HPDE6-E6E7 (cell line): ENCODE data around the gene LMX1B.
"Not testable (repeated sequence)": the region's sequence is repeated elsewhere in the genome, so short reads cannot be mapped to it uniquely, and the experiment has no call there.

ENCODE experiments used
- DNase-seq: peaks from one replicate; pipeline ENCODE4 v3.0.0; 2011; ENCODE audit warnings: missing footprints; ENCODE audit errors: extremely low spot score

LMX1B gene

DNA sequence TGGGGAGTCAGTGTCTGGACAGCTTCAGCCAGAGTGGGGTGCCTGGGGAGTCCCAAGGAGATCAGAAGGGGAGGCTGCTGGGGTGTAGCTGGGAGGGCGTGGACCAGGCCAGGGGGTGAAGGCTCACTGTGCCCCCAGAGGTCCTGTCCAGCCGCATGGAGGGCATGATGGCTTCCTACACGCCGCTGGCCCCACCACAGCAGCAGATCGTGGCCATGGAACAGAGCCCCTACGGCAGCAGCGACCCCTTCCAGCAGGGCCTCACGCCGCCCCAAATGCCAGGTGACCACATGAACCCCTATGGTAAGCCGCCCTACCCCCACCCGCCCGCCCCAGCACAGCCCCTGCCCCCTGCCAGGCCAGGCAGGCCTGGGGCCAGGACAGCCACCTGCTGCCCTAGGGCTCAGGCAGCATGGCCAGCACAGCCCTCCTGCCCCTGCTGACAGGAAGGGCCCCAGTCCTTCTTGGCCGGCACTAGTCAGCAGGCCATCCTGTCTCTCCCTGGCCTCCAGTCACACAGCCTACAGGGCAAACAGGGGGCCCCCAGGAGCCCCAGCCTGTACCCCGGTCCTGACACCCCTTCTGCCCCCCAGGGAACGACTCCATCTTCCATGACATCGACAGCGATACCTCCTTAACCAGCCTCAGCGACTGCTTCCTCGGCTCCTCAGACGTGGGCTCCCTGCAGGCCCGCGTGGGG is 82.1 kb downstream of the LMX1B start:
- no peak for DNase-seq

DNA sequence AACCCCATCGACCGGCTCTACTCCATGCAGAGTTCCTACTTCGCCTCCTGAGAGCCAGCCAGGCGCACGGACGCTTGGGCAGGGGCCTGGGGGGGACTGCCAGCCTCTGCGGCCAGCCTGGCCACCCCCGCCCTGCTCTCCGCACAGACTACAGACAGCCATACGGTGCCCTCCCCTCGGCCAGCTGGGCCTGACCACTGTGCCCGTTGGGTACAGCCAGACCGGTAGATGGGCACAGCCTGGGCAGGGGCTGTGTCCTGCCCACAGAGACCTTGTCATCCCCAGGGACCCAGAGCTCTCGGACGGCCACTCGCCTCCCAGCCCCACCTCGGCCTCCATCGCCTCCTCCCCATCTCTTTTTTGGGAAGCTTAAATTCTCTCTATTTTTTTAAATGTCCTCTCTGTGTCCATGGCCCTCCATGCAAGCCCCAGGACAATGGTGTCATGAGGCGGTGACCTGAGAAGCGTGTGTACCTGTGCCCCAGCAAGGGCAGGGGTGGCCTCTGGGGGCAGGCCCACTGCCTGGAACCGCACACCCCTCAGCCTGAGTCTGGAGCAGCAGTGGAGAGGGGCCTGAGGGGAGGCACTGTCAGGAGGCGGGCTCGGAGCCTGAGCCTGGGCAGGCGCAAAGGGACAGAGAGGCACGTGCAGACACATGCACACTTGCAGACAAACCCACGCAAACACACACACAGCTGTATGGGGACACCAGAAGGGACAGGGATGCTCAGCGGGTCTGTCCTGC is 82.8 kb downstream of the LMX1B start:
- no peak for DNase-seq

DNA sequence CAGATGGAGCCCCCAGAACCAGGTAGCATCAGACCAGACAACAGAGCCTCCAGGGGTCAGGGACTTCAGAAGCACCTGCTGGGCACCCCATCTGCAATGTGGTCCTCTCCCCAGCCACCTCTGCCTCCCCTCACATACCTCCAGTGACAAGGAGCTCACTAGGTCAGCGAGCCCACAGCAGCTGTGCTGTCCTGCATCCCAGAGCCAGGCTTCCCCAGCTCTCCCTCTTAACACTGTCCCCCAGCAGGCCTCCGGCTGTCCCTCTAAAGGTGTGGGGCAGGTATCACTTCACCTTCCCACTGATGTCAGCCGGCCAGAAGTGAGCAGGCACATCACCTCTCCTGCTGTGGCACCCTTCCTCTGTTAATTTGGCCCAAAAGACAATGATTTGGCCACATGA is 83.6 kb downstream of the LMX1B start:
- DNase-seq, result no peak

DNA sequence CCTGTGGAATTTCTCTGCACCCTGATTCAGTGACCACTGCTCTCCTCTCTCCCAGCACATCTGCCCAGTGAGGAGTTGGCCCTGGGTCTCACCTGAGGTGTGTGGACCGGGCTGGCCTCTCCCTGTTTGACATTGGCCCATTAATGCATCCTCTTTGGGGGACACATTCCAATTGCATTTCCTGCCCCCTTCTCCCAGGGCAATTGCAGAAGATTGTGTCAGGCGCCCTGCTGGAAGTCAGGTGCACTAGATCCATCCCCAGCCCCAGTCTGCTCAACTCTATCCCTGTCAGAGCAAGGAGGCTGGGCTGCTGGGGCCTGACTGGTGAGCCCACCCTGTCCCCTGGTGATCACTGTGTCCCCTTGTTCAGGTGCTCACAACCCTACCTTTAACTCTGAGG is 84.5 kb downstream of the LMX1B start:
- DNase-seq, result no peak

DNA sequence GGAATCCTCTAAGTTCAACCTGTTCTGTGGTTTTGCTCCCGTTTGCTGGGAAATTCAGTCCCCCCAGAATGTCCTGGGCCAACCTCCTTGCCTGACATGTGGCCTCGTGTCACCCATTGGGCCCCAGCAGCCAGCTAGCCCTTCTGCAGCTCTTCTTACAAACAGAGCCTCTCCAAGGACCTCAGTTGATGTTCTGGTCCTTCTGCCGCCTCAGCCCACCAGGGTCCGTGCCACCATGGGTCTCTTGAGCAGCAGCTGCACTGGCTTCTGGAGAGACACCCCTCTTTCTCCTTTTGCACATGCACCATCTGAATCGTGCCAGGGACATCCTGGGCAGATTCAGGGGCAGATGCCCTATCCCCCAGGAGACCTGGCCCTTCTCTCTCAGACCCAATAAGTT is 85.0 kb downstream of the LMX1B start:
- DNase-seq, result no peak

DNA sequence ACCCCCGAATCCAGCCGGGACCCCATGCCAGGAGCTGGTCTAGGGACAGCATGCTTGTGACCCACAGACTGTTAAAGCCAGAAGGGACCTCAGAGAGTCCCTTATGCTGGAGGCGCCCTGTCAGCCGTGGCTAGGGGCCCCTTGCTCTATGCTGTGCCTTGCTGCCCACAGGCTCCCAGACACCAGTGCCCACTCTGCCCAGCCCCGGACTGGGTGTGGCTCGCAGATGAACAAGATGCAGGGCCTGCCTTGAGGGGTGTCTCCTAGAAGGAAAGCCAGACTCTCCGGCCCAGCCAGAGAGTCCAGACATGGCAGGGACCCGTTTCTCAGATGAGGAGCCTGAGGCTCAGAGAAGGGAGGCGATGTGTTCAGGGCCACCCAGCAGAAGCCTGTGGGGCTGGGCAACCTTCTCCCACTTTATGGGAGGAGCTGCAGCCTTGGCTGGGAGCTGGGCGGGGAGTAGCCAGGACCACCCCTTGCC is 85.7 kb downstream of the LMX1B start:
- no peak for DNase-seq

DNA sequence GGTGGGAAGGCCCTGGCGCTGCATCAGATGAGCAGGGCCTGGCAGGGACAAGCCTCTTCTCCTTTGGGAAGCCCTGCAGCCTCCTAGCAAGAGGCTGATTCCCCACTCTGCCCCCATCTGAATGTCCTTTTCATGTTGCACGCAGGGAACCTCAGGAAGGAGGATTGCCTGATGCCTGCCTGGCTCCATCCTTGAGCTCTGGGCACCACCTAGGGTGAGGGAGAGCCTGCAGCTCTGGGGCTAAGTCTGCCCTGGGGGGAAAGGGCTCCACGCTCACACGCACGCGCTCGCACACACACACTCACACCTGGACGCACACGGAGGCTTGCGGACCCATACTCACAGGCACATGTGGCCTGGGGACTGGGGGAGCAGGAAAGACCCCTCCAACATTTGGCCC is 86.6 kb downstream of the LMX1B start:
- no peak for DNase-seq

DNA sequence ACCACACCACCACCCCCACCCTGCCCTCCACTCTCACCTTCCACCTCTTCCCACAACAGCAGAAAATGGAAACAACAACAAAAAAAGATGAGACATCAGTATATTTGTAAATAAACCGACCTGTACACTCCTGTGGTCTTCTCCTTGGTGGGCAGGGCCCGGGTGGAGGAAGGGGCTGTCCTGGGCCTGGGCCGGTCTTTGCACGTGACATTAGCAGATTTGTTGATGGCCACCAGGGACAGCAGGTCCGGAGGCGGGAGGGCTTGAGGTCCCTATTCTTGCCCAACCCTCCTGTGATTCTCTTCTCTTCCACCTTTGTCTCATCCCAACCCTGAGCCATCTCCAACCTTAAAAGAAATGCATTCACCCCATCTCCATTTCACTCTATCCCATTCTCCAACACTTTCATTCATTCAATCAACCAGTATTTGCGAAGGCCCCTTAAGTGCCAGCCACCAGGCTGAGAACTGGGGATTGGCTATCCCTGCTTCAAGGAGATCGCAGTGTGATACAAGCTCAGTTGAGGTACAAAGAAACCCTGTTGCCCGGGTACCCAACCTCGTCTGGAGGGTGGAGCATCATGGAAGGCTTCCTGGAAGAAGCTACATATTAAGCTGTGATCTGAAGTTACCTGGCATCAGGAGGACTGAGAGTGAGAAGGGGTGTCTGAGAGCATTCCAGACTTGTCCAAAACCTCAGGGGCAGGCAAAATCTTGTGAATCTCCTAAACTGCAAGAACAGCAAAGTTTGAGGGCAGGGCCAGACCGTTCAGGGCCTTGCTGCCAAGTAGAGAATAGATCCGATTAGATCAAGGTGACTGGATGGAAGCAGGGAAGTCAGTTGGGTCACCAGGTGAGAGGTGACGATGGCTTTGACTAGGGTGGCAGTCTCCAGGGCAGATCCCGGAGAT is 87.4 kb downstream of the LMX1B start:
- no peak for DNase-seq

DNA sequence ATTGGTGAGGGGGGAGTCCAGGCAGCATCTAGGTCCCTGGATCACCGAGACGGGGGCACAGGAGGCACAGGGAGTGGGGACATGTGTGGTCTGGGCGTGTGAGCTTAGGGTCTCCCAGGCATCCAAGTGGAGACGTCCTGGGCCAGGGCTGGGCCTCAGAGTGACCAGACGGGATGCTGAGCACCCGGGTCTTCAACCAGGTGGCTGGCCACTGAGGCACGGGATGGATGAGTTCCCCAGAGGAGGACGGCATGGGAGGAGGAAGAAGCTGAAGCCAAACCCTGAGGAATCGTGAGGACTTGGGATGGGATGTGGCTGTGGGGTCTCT is 88.0 kb downstream of the LMX1B start:
- DNase-seq, result no peak

DNA sequence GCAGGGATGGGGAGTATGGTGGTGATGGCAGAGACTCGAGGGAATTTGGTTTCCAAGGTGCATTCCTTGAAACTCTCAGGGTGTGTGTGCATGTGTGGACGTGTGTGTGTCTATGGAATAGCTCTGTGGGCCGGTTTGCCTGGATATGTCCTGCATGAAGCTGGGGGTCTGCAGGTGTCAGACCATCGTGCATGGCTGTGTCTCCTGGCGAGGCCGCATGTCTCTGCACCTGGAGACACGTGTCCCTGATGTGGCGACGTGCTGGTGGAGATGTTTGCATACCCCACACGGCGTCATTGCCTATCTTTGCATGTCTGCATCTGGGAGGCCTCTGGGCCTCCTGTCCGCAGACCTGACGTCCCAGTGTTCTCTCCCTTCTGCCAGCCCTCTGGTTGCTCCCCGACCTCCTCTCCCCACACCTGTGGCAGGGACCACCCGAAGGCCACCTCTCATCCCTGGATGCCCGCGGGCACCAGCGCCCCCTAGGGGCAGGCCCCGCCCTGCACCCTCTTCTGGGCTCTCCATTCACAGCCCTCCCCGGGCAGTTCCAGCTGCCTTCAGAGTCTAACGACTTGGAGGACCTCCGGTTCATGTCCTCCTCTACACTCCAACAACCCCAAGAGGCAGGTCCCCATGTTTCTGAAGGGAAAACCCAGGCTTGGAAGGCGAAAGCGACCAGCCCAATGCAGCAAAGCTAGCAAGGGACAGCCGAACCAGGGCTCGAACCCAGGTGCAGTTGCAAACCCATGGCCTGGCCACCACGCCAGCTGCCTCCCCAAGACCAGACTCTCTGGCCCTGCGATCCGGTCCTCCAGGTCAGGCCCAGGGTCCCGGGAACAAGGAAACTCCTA is 88.6 kb downstream of the LMX1B start:
- DNase-seq, result no peak

DNA sequence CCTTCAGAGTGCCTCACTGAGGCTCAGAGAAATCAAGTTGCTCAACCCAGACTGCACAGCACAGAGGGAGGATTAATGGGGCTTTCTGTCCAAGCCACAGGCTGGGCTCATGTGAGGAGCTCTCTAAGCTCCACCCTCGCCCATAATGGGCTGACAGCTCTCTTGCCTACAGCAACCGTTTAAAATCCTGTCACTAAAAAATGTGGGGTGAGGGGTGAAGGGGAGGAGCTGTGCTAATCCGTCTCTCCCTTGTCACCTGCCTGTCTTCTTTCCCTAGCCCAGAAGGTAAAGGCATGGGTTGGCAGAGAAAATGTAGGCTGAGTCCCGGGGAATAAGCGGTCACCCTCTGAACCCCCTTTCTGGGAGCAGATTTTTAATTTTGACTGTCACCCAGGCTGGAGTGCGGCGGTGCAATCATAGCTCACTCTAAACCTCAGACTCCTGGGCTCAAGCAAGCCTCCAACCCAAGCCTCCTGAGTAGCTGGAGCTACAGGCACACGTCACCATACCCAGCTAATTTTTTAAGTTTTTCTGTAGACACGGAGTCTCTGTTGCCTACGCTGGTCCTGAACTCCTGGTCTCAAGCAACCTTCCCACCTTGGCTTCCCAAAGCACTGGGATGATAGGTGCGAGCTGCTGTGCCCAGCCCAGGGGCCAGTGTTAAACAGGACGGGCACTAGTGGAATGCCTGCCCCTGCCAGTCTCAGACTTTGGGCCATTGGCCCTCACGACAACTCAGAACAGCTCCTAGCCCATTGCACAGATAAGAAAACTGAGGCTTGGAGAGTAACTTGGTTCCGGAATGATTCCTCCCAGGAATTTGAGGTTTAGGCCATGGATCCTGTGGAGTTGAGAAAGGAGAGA is 89.5 kb downstream of the LMX1B start:
- DNase-seq, result no peak

DNA sequence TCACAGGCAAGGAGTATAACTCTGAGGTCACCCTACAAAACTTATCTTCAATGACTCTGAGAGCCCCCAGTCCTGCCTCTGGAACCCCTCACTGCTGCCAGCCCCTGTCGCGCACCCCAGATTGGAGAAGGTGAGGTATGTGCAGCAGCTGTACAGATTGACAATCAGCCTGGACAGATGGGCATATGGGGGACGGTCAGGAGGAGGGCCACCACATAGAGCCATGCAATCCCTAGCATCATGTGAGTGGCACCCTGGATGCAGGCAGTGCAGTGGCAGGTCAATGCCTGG is 90.1 kb downstream of the LMX1B start:
- no peak for DNase-seq

DNA sequence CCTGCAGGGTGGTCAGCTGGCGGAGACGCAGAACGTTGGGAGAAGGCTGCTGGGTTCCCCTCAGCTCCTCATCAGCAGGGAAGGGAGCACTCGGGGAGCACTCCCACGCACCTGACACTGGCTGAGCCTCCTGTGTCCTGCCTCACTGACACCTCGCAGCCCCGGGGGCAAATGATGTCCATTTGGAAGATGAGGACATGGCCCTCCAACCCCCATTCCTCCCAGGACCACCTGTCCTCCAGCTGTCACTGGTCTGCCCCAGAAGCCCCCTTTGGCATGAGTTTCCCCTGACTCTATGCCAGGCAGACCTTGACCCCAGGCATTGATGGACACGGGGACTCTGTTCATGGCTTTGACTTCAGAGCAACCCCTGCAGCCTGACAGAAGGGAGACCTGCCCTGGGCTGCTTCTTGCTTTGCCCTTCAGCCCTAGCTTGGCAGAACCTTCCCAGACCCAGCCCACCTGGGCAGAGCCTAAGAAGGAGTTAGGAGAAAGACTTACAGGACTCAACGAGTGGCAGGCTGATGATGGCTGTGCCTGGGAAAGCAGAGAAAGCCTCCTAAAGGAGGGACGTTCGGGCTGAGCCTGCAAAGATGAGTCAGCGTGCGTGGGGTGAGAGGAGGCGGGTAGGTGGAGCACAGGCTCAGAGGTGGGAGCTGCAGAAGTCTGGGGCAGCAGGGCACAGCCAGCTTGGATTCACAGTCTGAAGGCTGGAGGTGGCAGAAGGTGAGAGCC is 90.6 kb downstream of the LMX1B start:
- peak; percentile 88 for DNase-seq

DNA sequence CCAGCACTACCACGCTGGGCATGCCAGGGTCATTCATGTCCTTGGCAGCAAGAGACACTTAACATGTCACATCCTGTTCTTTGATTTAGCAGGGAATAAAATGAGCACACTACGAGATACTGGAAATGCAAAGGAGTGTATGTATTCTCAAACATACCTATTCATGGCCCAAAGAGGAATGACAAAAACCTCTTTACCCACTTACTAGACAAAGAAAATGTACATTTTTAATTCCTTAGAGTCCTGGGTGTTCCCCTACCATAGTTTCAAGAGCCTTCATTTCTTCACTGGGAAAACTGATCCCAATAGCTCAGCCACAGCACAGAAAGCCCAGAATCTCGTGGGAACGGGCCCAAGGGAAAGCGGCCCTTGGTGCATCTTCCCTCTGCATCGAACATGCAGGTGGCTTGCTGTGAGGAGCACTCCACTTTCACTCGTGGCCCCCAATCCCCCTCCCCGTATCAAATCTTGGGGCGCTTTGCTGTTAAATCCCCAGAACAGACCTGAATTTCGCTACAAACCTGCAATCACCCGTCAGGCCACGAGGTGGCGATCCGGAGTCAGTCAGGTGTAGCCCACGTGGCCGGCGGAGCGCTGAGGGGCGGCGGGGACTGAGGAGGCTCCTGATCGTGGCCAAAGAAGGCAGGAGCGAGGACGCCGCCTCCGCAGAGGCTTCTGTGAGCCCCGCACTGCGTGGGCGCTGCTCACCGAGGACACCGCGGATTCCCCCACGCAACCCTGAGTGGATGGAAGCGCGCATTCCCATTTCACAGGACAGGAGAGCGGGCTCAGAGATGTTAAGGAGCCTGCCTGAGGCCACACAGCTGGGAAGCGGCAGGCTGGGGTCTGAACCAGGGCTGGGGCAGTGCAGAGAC is 91.4 kb downstream of the LMX1B start:
- peak; percentile 67 for DNase-seq

DNA sequence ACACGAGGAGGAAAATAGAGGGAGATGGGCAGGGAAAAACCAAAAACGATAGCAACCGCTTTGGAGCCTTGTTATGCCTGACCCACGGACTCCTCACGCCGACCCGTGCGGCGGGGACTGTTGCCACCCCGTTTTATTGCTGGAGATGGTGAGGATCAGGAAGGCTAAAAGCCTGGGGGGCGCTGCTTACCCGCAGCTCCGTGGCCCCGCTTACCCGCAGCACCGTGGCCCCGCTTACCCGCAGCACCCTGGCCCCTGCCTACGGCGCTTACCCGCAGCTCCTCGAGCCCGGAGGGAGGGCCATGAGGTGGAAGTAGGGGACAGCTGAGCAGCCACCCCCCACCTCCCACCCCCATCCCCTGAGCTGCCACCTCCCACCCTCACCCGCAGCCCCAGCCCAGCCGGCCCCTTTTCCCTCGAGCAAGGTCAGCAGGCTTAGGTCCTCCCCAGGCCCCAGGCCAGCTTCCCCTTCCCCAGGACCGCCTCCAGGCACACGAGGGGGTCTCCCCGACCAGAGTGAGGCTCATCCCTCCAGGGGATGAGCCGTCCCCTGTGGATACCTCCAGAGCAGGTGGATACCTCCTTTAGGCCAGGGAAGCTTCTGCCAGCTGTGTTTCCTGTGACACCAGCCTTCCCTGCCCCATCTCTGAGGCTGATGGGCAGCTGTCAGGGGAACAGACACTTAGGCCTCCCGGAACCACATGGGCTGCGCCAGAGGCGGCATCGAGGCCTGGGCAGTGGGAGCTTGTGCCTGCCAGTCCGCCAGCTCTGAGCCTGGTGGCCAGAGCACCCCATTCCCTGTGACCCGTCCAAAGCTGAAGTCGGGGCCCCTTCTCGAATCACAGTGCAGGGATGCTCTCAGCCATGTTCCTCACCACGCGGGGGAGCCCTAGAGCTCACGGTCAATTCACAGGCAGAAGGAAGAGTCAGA is 92.3 kb downstream of the LMX1B start:
- DNase-seq, result peak; percentile 71

DNA sequence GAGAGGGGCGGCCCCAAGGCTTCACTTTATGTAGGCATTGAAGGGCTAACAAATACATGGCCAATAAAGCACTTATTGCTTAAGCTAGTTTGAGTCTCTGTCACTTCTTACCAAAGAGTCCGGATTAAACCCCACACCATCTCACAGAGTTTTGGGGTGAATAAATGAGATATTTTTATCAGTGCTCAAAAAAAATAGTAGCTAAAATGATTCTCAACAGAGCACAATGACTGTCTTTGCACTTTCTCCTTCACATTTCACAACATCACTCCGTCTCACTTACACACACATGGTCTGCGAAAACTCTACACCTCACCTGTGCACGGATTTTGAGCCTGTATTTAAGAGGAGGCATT is 92.9 kb downstream of the LMX1B start:
- DNase-seq, result no peak

DNA sequence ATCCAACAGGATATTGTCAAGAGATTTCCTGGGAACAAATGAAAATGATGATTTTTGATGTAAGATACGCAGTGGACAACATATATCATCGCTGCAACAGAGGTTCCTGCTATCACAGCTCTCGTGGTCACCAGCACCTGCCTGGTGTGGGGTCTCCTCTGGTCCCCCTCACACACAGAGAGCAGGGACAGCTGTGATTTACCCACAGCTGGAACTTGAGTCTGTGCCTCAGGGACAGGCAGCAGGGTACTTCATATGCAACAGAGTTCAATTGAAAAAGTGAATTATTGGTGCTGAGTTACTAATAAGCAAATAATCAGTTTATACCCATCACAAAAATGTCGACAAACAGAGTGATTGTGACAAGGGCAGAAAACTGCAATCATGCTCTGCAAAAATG is 93.4 kb downstream of the LMX1B start:
- DNase-seq, result no peak

DNA sequence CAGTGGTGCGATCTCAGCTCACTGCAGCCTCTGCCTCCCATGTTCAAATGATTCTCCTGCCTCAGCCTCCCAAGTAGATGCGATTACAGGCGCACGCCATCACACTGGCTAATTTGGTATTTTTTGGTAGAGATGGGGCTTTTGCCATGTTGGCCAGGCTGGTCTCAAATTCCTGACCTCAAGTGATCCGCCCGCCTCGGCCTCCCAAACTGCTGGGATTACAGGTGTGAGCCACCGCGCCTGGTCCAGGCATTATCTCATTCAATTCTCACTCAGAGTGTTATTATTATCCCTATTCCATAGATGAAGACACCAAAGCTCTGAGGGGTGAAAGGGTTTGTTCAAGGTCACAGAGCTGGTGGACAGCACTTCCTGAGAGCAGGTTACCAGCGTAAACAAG is 94.0 kb downstream of the LMX1B start:
- DNase-seq, result not testable (repeated sequence)
